GM12892 (cell line): ENCODE data around the gene SLIT3.

Source experiments
- POLR2A ChIP-seq: IDR thresholded peaks from 2 replicates; pipeline ENCODE4 v1.6.1; 2011; ENCODE audit warnings: low read depth, low read length, control low read depth
- TAF1 ChIP-seq: IDR thresholded peaks from 2 replicates; pipeline ENCODE4 v1.6.1; 2011; ENCODE audit warnings: low read depth, mild to moderate bottlenecking, control low read depth, low read length, borderline replicate concordance

GRCh38 chr5:168694289-168694688 lies 606.6 kb downstream of the SLIT3 start:
- TF ChIP-seq POLR2A = no peak
- TF ChIP-seq TAF1 = no peak
